ENCODE results near the gene ERCC5. TPM values are rescaled to one million over a fixed set of nuclear protein-coding genes. Genes with fewer than 3 reads are reported as not detected.
A peak's percentile ranks its signal among the peaks of the same experiment; 100 is the strongest.

Gene ERCC5
- total and polyA plus RNA-seq, 9 of the 15 experiments (the other 6 are each of a cell fraction or from before 2014, with no cell fraction given) = 7.4 to 43.1 (median 33.9) TPM

GRCh38 chr13:102845630-102846260 is at the start of gene ERCC5 (continued):
- TF ChIP-seq, protein P1, sequence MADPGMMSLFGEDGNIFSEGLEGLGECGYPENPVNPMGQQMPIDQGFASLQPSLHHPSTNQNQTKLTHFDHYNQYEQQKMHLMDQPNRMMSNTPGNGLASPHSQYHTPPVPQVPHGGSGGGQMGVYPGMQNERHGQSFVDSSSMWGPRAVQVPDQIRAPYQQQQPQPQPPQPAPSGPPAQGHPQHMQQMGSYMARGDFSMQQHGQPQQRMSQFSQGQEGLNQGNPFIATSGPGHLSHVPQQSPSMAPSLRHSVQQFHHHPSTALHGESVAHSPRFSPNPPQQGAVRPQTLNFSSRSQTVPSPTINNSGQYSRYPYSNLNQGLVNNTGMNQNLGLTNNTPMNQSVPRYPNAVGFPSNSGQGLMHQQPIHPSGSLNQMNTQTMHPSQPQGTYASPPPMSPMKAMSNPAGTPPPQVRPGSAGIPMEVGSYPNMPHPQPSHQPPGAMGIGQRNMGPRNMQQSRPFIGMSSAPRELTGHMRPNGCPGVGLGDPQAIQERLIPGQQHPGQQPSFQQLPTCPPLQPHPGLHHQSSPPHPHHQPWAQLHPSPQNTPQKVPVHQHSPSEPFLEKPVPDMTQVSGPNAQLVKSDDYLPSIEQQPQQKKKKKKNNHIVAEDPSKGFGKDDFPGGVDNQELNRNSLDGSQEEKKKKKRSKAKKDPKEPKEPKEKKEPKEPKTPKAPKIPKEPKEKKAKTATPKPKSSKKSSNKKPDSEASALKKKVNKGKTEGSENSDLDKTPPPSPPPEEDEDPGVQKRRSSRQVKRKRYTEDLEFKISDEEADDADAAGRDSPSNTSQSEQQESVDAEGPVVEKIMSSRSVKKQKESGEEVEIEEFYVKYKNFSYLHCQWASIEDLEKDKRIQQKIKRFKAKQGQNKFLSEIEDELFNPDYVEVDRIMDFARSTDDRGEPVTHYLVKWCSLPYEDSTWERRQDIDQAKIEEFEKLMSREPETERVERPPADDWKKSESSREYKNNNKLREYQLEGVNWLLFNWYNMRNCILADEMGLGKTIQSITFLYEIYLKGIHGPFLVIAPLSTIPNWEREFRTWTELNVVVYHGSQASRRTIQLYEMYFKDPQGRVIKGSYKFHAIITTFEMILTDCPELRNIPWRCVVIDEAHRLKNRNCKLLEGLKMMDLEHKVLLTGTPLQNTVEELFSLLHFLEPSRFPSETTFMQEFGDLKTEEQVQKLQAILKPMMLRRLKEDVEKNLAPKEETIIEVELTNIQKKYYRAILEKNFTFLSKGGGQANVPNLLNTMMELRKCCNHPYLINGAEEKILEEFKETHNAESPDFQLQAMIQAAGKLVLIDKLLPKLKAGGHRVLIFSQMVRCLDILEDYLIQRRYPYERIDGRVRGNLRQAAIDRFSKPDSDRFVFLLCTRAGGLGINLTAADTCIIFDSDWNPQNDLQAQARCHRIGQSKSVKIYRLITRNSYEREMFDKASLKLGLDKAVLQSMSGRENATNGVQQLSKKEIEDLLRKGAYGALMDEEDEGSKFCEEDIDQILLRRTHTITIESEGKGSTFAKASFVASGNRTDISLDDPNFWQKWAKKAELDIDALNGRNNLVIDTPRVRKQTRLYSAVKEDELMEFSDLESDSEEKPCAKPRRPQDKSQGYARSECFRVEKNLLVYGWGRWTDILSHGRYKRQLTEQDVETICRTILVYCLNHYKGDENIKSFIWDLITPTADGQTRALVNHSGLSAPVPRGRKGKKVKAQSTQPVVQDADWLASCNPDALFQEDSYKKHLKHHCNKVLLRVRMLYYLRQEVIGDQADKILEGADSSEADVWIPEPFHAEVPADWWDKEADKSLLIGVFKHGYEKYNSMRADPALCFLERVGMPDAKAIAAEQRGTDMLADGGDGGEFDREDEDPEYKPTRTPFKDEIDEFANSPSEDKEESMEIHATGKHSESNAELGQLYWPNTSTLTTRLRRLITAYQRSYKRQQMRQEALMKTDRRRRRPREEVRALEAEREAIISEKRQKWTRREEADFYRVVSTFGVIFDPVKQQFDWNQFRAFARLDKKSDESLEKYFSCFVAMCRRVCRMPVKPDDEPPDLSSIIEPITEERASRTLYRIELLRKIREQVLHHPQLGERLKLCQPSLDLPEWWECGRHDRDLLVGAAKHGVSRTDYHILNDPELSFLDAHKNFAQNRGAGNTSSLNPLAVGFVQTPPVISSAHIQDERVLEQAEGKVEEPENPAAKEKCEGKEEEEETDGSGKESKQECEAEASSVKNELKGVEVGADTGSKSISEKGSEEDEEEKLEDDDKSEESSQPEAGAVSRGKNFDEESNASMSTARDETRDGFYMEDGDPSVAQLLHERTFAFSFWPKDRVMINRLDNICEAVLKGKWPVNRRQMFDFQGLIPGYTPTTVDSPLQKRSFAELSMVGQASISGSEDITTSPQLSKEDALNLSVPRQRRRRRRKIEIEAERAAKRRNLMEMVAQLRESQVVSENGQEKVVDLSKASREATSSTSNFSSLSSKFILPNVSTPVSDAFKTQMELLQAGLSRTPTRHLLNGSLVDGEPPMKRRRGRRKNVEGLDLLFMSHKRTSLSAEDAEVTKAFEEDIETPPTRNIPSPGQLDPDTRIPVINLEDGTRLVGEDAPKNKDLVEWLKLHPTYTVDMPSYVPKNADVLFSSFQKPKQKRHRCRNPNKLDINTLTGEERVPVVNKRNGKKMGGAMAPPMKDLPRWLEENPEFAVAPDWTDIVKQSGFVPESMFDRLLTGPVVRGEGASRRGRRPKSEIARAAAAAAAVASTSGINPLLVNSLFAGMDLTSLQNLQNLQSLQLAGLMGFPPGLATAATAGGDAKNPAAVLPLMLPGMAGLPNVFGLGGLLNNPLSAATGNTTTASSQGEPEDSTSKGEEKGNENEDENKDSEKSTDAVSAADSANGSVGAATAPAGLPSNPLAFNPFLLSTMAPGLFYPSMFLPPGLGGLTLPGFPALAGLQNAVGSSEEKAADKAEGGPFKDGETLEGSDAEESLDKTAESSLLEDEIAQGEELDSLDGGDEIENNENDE (IDR thresholded peaks at IDR 0.05; ENCODE audit: low read depth, low read length) = no peak
- no peak for TF ChIP-seq FOSL1 (tag; conservative IDR thresholded peaks at IDR 0.05)
- TF ChIP-seq EP400 (IDR thresholded peaks at IDR 0.05) = peak; percentile 91
- TF ChIP-seq ZNF184 (CRISPR knock-in tag; IDR thresholded peaks at IDR 0.05) = no peak
- TF ChIP-seq LCOR (CRISPR knock-in tag; IDR thresholded peaks at IDR 0.05) = peak; percentile 65; the same call in 1 of the 2 replicates
- TF ChIP-seq SUPT5H (IDR thresholded peaks at IDR 0.05) = peak; percentile 80; the same call in 1 of the 2 replicates
- no peak for TF ChIP-seq E2F4 (CRISPR knock-in tag; IDR thresholded peaks at IDR 0.05; ENCODE audit: low read depth)
- no peak for TF ChIP-seq ARID2 (IDR thresholded peaks at IDR 0.05)
- no peak for TF ChIP-seq MAFF (IDR thresholded peaks at IDR 0.05; ENCODE audit: low read length)
- TF ChIP-seq ILK (tag; IDR thresholded peaks at IDR 0.05; ENCODE audit: borderline replicate concordance, low read depth) = no peak

Measured in K562 (cell line).